22Rv1 (cell line): ENCODE measurements around the gene CLCA2.

Source experiments
- ZFX ChIP-seq: fragments of 450-650 bp; IDR thresholded peaks from 2 replicates; pipeline ENCODE4 v1.6.1; 2017; ENCODE audit warnings: antibody characterized with exemption, borderline replicate concordance
- TF ChIP-seq, protein P1 (sequence below): fragments of 450-650 bp; IDR thresholded peaks from 2 replicates; pipeline ENCODE4 v1.5.1; 2017; ENCODE audit warnings: mild to moderate bottlenecking

DNA sequence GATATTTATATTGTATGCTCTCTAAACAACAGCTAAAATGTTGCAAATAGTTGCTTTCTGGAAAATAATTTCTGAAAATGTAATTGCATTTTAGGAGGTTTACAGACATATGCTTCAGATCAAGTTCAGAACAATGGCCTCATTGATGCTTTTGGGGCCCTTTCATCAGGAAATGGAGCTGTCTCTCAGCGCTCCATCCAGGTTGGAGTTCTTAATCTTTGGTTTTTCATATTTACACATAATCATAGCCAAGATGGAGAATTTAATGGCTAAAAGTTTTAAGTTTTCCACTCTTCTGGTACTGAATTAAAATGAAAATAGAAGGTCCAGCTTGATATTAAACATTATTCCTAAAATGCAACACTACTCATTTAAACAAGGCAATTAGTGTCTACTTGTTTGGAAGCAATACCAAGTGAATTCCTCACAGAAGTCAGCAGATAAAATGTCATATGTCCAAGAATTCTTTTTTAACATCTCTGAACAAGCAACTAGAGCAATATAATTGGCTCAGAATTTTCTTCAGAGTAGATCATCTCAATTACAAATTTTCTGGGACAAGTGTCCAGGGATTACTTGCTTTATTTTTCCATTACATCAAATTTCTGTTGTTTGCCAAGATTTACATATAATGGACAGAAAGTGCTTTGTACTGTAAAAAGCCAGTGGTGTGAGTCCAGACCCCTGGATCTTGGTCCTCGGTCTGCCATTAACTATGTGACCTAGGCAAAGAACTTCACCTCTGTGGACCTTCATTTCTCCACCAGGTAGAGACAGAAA is 67.4 kb downstream of the CLCA2 start:
- TF ChIP-seq, protein P1, sequence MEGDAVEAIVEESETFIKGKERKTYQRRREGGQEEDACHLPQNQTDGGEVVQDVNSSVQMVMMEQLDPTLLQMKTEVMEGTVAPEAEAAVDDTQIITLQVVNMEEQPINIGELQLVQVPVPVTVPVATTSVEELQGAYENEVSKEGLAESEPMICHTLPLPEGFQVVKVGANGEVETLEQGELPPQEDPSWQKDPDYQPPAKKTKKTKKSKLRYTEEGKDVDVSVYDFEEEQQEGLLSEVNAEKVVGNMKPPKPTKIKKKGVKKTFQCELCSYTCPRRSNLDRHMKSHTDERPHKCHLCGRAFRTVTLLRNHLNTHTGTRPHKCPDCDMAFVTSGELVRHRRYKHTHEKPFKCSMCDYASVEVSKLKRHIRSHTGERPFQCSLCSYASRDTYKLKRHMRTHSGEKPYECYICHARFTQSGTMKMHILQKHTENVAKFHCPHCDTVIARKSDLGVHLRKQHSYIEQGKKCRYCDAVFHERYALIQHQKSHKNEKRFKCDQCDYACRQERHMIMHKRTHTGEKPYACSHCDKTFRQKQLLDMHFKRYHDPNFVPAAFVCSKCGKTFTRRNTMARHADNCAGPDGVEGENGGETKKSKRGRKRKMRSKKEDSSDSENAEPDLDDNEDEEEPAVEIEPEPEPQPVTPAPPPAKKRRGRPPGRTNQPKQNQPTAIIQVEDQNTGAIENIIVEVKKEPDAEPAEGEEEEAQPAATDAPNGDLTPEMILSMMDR = no peak
- TF ChIP-seq ZFX = no peak
